Measurements from ENCODE around the gene SPOCK1. TPM values are rescaled to one million over a fixed set of nuclear protein-coding genes. Genes with fewer than 3 reads are reported as not detected.

The SPOCK1 gene
- total RNA-seq, 2 donors from 2014 or later, result not detected

DNA sequence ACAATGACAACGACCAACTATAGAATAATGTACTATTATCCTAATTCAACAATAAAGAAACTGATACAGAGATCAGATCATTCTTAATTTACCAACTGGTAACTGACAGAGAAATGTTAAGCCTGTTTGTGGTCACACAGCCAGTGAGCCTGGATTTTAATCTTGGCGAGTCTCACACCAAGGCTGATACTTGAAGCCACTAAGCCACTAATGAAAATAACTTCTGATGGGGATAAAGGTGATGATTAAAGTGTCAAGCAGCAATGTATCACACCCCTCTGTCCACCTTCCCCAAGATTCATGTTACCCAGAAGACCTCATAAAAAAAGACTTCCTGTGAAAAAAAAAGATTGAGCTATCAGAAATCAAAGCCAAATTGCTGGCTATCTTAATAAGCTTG is 350.5 kb downstream of the SPOCK1 start:
- ATAC-seq (replicated peaks), result no peak
- Mint-ChIP-seq H3K36me3 (ENCODE audit: low read depth) (no peaks in the 10 kb centered on the region), H3K4me1 (no peaks in the 10 kb centered on the region), H3K4me3 (no peak overlapping the region), H3K27me3 (peaks cover 5% of the 10 kb centered on the region), H3K27ac (no peak overlapping the region), H3K9me3 (no peaks in the 10 kb centered on the region)

- Mint-ChIP-seq H3K9me3 (no peaks in the 10 kb centered on the region), H3K27ac (no peak overlapping the region), H3K4me3 (no peak overlapping the region), H3K4me1 (no peaks in the 10 kb centered on the region), H3K36me3 (ENCODE audit: low read depth) (no peaks in the 10 kb centered on the region), H3K27me3 (peaks cover 5% of the 10 kb centered on the region)
- ATAC-seq (replicated peaks), result no peak
Measured at GRCh38 chr5:137148159-137148558, 351.0 kb downstream of the SPOCK1 start.

DNA sequence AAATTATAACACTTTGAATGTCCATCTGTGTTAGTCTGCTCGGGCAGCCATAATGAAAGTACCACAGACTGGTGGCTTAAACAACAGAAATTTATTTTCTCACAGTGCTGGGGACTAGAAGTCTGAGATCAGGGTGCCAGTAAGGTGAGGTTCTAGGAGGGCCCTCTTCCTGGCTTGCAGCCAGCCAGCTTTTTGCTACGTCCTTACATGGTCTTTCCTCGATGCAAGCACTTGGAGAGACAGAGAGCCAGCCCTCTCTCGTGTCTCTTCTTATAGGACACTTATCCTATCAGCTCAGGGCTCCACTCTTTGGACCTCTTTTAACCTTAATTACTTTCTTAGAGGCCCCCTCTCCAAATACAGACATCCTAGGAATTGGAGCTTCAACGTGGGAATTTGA is 351.8 kb downstream of the SPOCK1 start:
- ATAC-seq (replicated peaks), result no peak
- H3K27me3 Mint-ChIP-seq, result peaks cover 5% of the 10 kb centered on the region
- H3K36me3 Mint-ChIP-seq (ENCODE audit: low read depth), result no peaks in the 10 kb centered on the region
- no peak overlapping the region for H3K4me3 Mint-ChIP-seq
- no peaks in the 10 kb centered on the region for H3K9me3 Mint-ChIP-seq
- no peaks in the 10 kb centered on the region for H3K4me1 Mint-ChIP-seq
- H3K27ac Mint-ChIP-seq, result no peak overlapping the region

DNA sequence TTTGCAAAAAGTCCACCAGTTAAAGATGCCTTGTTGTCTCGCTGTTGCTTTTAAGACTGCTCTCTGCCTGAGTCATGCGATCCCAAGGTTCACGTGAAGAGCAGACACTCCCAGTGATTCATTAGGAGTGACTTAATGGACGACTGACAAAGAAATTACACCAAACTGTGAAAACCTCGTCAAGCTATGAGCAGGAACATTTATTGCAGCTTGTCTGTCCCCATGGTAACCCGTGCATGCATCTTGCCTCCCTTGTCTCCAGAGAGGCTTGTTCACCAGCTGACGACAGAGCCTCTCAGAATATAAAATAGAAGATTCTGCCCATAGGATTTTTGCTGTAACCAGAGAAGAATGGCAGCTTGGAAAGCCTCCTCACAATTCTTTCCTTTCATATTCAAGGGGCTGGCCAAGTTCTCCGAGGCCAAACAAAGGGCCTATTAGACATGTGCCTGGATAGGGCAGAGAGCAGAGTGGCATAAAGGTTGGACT is 352.7 kb downstream of the SPOCK1 start:
- no peak for ATAC-seq (replicated peaks)
- no peaks in the 10 kb centered on the region for H3K9me3 Mint-ChIP-seq
- no peak overlapping the region for H3K4me3 Mint-ChIP-seq
- no peaks in the 10 kb centered on the region for H3K36me3 Mint-ChIP-seq (ENCODE audit: low read depth)
- peaks cover 5% of the 10 kb centered on the region for H3K27me3 Mint-ChIP-seq
- no peaks in the 10 kb centered on the region for H3K4me1 Mint-ChIP-seq
- no peak overlapping the region for H3K27ac Mint-ChIP-seq

- no peaks in the 10 kb centered on the region for H3K36me3 Mint-ChIP-seq (ENCODE audit: low read depth)
- H3K9me3 Mint-ChIP-seq, result no peaks in the 10 kb centered on the region
- H3K27me3 Mint-ChIP-seq, result peaks cover 5% of the 10 kb centered on the region
- H3K27ac Mint-ChIP-seq, result no peak overlapping the region
- no peak for ATAC-seq (replicated peaks)
- H3K4me1 Mint-ChIP-seq, result no peaks in the 10 kb centered on the region
- no peak overlapping the region for H3K4me3 Mint-ChIP-seq
Measured at GRCh38 chr5:137145721-137146120, 353.4 kb downstream of the SPOCK1 start.

GRCh38 chr5:137144656-137145055 is 354.5 kb downstream of the SPOCK1 start:
- Mint-ChIP-seq H3K9me3 (no peaks in the 10 kb centered on the region), H3K27me3 (peaks cover 5% of the 10 kb centered on the region), H3K4me1 (no peaks in the 10 kb centered on the region), H3K27ac (no peak overlapping the region), H3K36me3 (ENCODE audit: low read depth) (no peaks in the 10 kb centered on the region), H3K4me3 (no peak overlapping the region)
- no peak for ATAC-seq (replicated peaks)

DNA sequence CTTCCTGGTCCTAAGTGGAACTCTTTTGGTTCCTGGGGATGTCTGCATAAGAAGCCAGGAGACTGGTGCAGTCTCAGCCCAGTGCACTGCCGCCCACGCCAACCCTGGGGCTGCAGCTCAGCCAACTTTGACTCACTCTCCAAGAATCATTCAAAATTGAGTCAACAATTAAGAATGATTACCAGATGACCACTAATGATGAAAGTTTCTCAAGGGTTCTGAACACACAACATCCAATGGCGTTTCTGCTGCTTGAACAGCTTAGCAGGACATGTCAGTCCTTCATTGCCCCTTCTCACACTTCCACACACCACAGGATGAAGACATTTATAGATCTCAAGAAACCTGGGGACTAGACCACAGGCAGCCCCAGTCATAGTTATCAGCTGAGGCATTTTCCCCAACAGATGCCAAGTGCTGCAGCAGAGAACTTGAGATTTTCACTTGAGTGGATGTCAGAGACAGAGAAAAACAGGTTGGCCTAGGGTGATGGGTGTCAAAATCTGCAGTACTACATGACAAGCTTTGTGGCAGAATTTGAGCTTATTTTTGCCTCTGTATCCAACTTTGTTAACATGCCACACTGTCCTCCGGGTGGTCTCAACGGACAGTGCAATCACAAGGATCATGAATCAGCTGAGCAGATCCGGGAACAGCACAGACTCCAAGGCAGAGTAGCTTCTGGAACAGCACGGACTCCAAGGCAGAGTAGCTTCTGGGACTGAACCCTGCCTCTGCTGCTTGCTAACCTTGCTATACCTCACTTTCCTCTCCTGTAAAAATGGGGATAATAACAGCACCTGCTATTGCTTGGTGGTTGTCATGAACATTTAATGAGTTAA is 356.1 kb downstream of the SPOCK1 start:
- Mint-ChIP-seq H3K27me3 (peaks cover 5% of the 10 kb centered on the region), H3K4me3 (no peak overlapping the region), H3K4me1 (no peaks in the 10 kb centered on the region), H3K27ac (no peak overlapping the region), H3K9me3 (no peaks in the 10 kb centered on the region), H3K36me3 (ENCODE audit: low read depth) (no peaks in the 10 kb centered on the region)
- no peak for ATAC-seq (replicated peaks)

GRCh38 chr5:137142346-137142745 is 356.8 kb downstream of the SPOCK1 start:
- no peak overlapping the region for H3K4me3 Mint-ChIP-seq
- H3K27me3 Mint-ChIP-seq, result peaks cover 5% of the 10 kb centered on the region
- H3K36me3 Mint-ChIP-seq (ENCODE audit: low read depth), result no peaks in the 10 kb centered on the region
- no peaks in the 10 kb centered on the region for H3K9me3 Mint-ChIP-seq
- ATAC-seq (replicated peaks), result no peak
- H3K27ac Mint-ChIP-seq, result no peak overlapping the region
- no peaks in the 10 kb centered on the region for H3K4me1 Mint-ChIP-seq

GRCh38 chr5:137141779-137142178 is 357.3 kb downstream of the SPOCK1 start:
- no peaks in the 10 kb centered on the region for H3K9me3 Mint-ChIP-seq
- H3K4me3 Mint-ChIP-seq, result no peak overlapping the region
- H3K36me3 Mint-ChIP-seq (ENCODE audit: low read depth), result no peaks in the 10 kb centered on the region
- H3K27me3 Mint-ChIP-seq, result peaks cover 8% of the 10 kb centered on the region
- H3K4me1 Mint-ChIP-seq, result no peaks in the 10 kb centered on the region
- H3K27ac Mint-ChIP-seq, result no peak overlapping the region
- no peak for ATAC-seq (replicated peaks)

GRCh38 chr5:137136991-137137632 is 362.0 kb downstream of the SPOCK1 start:
- Mint-ChIP-seq H3K4me3 (no peak overlapping the region), H3K4me1 (no peaks in the 10 kb centered on the region), H3K36me3 (ENCODE audit: low read depth) (no peaks in the 10 kb centered on the region), H3K9me3 (no peaks in the 10 kb centered on the region), H3K27me3 (peaks cover 7% of the 10 kb centered on the region), H3K27ac (no peak overlapping the region)
- ATAC-seq (replicated peaks), result no peak

DNA sequence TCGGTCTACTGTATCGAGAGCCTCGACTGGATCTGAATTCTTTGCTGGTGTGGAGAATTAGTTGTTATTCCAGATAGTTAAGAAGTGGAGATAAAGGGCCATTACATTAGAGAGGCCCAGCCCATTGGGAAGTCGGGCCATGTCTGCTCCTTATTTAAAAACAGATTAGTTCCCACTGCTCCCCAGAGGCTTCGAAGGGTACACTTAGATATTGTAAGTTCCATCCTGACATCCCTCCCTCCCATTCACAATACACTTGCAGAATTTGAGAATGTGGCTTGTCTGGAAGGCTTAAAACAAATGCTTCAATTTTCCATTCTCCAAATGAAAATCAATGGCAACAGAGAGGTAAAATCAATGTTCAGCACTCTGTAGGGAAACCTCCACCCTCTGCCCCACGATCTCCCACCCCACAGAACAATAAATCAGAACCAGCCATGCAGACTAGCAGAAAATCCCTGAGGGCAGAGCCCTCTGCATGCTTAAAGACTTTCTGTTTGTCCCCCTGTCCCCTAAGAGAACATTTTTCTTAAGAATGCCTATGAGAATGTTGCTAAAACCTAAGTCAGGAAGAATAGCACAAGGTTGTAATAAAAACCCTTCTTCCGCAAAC is 364.1 kb downstream of the SPOCK1 start:
- no peaks in the 10 kb centered on the region for H3K4me1 Mint-ChIP-seq
- H3K27me3 Mint-ChIP-seq, result peaks cover 15% of the 10 kb centered on the region
- H3K9me3 Mint-ChIP-seq, result peaks cover 3% of the 10 kb centered on the region
- no peak overlapping the region for H3K4me3 Mint-ChIP-seq
- no peak for ATAC-seq (replicated peaks)
- no peaks in the 10 kb centered on the region for H3K36me3 Mint-ChIP-seq (ENCODE audit: low read depth)
- H3K27ac Mint-ChIP-seq, result no peak overlapping the region

DNA sequence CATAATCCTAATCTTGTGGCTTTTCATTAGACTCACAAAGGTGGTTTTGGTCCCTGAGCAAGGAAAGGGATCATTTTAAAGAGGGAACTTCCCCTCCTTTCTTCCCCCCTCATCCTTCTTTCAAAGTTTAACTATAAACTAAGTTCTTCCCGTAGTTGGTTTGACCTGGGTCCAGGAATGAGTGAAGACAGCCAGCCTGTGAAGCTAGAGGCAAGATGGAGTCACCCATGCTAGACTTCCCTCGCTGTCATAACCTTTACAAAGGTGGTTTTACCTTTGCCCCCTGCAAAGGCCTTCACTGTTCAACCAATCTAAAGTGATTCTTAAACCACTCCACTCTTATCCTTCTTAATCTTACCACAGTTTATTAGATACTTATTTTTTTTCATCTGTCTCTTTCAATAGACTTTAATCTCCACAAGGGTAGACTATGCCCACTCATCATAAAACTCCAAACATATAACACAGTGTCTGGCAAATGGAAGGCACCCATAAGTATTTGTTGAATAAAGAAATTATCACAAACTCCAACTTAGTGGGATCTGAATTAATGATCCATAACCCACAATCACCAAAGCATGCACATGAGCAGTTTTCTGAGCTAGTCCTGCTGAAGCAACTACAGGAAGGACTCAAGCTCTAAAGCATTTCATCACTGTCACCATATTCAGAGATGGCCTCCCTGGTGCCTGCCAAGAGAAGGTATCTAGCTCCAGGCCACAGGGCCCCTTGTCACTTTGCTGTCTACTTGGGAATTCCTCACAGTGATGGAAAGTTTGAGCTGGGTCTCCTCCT is 369.0 kb downstream of the SPOCK1 start:
- no peak for ATAC-seq (replicated peaks)

GRCh38 chr5:137128012-137128411 is 371.1 kb downstream of the SPOCK1 start:
- Mint-ChIP-seq H3K9me3 (peaks cover 3% of the 10 kb centered on the region), H3K4me1 (no peaks in the 10 kb centered on the region), H3K4me3 (no peak overlapping the region), H3K27me3 (peaks cover 21% of the 10 kb centered on the region), H3K27ac (no peak overlapping the region), H3K36me3 (ENCODE audit: low read depth) (no peaks in the 10 kb centered on the region)
- ATAC-seq (replicated peaks), result no peak

More for the DNA sequence above, 369.0 kb downstream of the SPOCK1 start:
- H3K27ac Mint-ChIP-seq, result no peak overlapping the region
- peaks cover 3% of the 10 kb centered on the region for H3K9me3 Mint-ChIP-seq
- H3K36me3 Mint-ChIP-seq (ENCODE audit: low read depth), result no peaks in the 10 kb centered on the region
- no peak overlapping the region for H3K4me3 Mint-ChIP-seq
- peaks cover 23% of the 10 kb centered on the region for H3K27me3 Mint-ChIP-seq
- no peaks in the 10 kb centered on the region for H3K4me1 Mint-ChIP-seq

DNA sequence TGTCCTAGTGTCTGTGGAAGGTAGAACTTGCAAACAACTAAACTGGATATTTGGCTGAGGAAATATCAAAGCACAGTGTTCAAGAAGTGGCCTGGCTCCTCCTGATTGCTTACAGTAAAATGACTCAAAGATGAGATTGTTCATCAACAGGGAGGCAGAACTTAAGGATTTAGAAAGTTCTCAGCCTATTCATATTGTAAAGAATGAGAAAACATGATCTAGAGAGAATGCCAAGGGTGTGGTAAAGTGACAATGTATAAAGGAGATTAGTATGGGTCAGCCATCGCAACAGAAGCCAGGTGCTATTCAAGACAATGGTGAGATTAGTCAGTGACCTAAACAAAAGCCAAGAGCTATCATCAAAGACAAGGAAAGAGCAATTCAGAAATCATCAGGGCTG is 372.3 kb downstream of the SPOCK1 start:
- no peak for ATAC-seq (replicated peaks)
- H3K27ac Mint-ChIP-seq, result no peak overlapping the region
- H3K4me1 Mint-ChIP-seq, result no peaks in the 10 kb centered on the region
- H3K4me3 Mint-ChIP-seq, result no peak overlapping the region
- H3K27me3 Mint-ChIP-seq, result peaks cover 21% of the 10 kb centered on the region
- peaks cover 3% of the 10 kb centered on the region for H3K9me3 Mint-ChIP-seq
- H3K36me3 Mint-ChIP-seq (ENCODE audit: low read depth), result no peaks in the 10 kb centered on the region
